ENCODE results near the gene S100P.
"Not testable (repeated sequence)": the region's sequence is repeated elsewhere in the genome, so short reads cannot be mapped to it uniquely, and the experiment has no call there.

Gene S100P

GRCh38 chr4:6693231-6694176 lies at the start of gene S100P:
Gene S100P, plus strand, starts transcription at chr4:6693878. Its CDS starts 55 bp downstream, at chr4:6693933.
- DNase-seq (ENCODE audit: extremely low read depth in 1 of 2, low read depth in 1 of 2): no peak

- no peak for DNase-seq (ENCODE audit: extremely low read depth in 1 of 2, low read depth in 1 of 2)
These were observed 48.7 kb upstream of the S100P start for GRCh38 chr4:6644792-6645530.

GRCh38 chr4:6647169-6647568 lies 46.5 kb upstream of the S100P start:
- no peak for DNase-seq (ENCODE audit: extremely low read depth in 1 of 2, low read depth in 1 of 2)

- no peak for DNase-seq (ENCODE audit: extremely low read depth in 1 of 2, low read depth in 1 of 2)
These were observed 46.0 kb upstream of the S100P start for GRCh38 chr4:6647582-6648230.

GRCh38 chr4:6649216-6649615 lies 44.5 kb upstream of the S100P start:
- no peak for DNase-seq (ENCODE audit: extremely low read depth in 1 of 2, low read depth in 1 of 2)

- not testable (repeated sequence) for DNase-seq (ENCODE audit: extremely low read depth in 1 of 2, low read depth in 1 of 2)
These were observed 39.5 kb upstream of the S100P start for GRCh38 chr4:6654211-6654610.

- not testable (repeated sequence) for DNase-seq (ENCODE audit: extremely low read depth in 1 of 2, low read depth in 1 of 2)
These were observed 38.4 kb upstream of the S100P start for GRCh38 chr4:6655291-6655690.

GRCh38 chr4:6655924-6656323 lies 37.8 kb upstream of the S100P start:
- no peak for DNase-seq (ENCODE audit: extremely low read depth in 1 of 2, low read depth in 1 of 2)

- DNase-seq (ENCODE audit: extremely low read depth in 1 of 2, low read depth in 1 of 2): no peak
These were observed 36.2 kb upstream of the S100P start for GRCh38 chr4:6657242-6658208.

GRCh38 chr4:6658209-6658595 lies 35.5 kb upstream of the S100P start:
- no peak for DNase-seq (ENCODE audit: extremely low read depth in 1 of 2, low read depth in 1 of 2)

GRCh38 chr4:6658597-6659075 lies 35.0 kb upstream of the S100P start:
- DNase-seq (ENCODE audit: extremely low read depth in 1 of 2, low read depth in 1 of 2): peak in 1 of 2 donors; percentile 24

- no peak for DNase-seq (ENCODE audit: extremely low read depth in 1 of 2, low read depth in 1 of 2)
These were observed 33.8 kb upstream of the S100P start for GRCh38 chr4:6659897-6660296.

GRCh38 chr4:6660430-6660829 lies 33.2 kb upstream of the S100P start:
- no peak for DNase-seq (ENCODE audit: extremely low read depth in 1 of 2, low read depth in 1 of 2)

GRCh38 chr4:6662591-6662990 lies 31.1 kb upstream of the S100P start:
- DNase-seq (ENCODE audit: extremely low read depth in 1 of 2, low read depth in 1 of 2): no peak

- no peak for DNase-seq (ENCODE audit: extremely low read depth in 1 of 2, low read depth in 1 of 2)
These were observed 29.9 kb upstream of the S100P start for GRCh38 chr4:6663596-6664393.

- DNase-seq (ENCODE audit: extremely low read depth in 1 of 2, low read depth in 1 of 2): no peak
These were observed 28.4 kb upstream of the S100P start for GRCh38 chr4:6665320-6665654.

- no peak for DNase-seq (ENCODE audit: extremely low read depth in 1 of 2, low read depth in 1 of 2)
These were observed 25.3 kb upstream of the S100P start for GRCh38 chr4:6668391-6668790.

GRCh38 chr4:6671648-6672047 lies 22.0 kb upstream of the S100P start:
- DNase-seq (ENCODE audit: extremely low read depth in 1 of 2, low read depth in 1 of 2): no peak

GRCh38 chr4:6672131-6672530 lies 21.5 kb upstream of the S100P start:
- DNase-seq (ENCODE audit: extremely low read depth in 1 of 2, low read depth in 1 of 2): no peak
